ENCODE data around the gene PSAT1.

PSAT1 gene

DNA sequence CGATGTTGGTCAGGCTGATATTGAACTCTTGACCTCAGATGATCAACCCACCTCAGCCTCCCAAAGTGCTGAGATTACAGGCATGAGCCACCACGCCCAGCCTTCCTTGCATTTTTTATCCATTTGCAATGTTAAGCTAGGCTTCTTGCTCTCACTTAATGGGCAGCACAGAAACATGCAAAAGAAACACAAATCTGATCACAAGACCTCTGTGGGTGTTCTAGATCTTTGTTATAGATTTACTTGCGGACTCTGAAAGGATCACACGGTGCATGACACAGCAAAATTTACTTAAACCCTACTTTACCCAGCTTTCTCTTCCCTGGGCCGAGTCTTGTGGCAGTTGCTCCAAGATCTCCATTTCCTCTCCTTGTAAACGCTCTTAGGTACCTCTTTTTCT lies 71.3 kb downstream of the PSAT1 start:
- DNase-seq = no peak

DNA sequence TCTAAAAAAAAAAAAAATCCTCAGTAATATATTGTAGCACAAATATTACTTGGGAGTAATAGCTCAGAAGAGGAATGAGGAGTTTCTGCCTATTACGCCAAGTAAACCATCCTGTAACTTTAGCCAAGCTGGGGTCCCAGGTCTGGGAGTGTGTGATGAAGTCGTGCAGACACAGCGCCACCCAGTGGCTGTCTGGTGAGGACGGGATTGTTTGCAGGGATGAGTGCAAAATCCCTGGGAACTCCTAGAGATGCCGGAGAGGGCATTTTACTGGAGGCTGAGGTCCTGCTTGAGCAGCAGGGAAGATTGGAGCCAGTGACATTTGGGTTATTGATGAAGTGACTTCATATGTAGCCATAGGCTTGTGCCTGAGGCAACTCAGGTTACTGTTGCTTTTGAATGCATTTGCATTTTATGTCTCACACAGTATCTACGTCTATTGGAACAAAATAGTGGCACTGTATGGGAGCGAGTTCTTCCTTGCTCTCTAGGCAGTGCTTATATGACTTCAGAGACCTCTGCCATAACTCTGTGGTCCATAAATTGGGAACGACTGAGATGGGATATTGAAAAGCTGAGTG lies 72.8 kb downstream of the PSAT1 start:
- DNase-seq = no peak

DNA sequence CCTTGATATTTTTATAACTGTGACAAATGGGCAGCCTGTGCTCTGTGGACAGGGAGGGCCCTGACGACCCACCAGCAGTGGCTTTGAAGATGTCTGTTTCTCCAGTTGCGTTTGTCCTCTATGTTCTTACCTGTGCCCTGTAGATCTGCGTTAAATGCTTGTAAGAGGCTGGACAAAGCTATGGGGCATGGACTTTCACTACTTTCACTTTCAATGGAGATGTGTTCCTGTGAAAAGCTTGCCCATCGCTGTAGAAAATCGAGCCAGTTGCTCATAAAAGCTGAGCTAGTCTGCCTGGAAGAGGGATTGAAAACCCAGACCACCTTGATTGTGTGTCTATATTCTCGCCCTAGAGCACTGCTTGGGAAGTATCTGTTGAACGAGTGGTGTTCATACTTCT lies 74.1 kb downstream of the PSAT1 start:
- no peak for DNase-seq

DNA sequence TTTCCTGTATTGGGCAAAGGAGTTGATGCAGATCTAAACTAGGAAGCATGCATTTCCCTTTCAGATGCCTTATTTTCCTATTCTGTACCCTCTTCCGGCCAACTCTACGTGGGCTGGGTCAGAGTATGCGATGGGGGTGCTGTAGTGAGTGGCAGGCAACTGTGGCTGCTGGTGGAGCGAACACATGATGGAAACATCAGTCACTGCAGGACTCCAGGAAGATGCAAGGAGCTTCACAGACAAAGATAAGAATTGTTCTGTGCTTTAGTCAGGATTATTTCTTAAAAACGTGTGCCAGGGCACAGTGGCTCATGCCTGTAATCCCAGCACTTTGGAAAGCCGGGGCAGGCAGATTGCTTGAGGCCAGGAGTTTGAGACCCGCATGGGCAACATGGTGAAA lies 75.1 kb downstream of the PSAT1 start:
- DNase-seq = no peak
